GM18526 (cell line): ENCODE measurements around the gene ZNF620.

Experiments
- POLR2A ChIP-seq: IDR thresholded peaks from 3 replicates; pipeline ENCODE4 v1.6.1; 2011; ENCODE audit not compliant: insufficient read length; ENCODE audit errors: extremely low read depth

The ZNF620 gene

GRCh38 chr3:40546816-40547215 is 41.0 kb downstream of the ZNF620 start:
- no peak for TF ChIP-seq POLR2A

GRCh38 chr3:40550167-40550566 is 44.3 kb downstream of the ZNF620 start:
- no peak for TF ChIP-seq POLR2A

- TF ChIP-seq POLR2A: no peak
Measured at GRCh38 chr3:40557575-40558161, 51.8 kb downstream of the ZNF620 start.

- no peak for TF ChIP-seq POLR2A
Measured at GRCh38 chr3:40566694-40567093, 60.9 kb downstream of the ZNF620 start.
